CD4-positive, CD25-positive, alpha-beta regulatory T cell (primary cell): ENCODE measurements around the gene AKAP17A. TPM values are rescaled to one million over a fixed set of nuclear protein-coding genes. Genes with fewer than 3 reads are reported as not detected.

Experiments used
- polyA plus RNA-seq, 4 donors: library from polyadenylated mRNA; unstranded; fragments of 300-500 nt; fragmentation: Illumina TruSeq; gene quantifications; one replicate each; pipeline ENCODE4 v1.2.3, GENCODE V29; 2021
- total RNA-seq: library from RNA; stranded (reverse); gene quantifications from one replicate; pipeline ENCODE4 v1.2.3, GENCODE V29; 2022

The AKAP17A gene
- total and polyA plus RNA-seq, 5 donors from 2014 or later, result 11.0 to 108 (median 14.2) TPM

Other genes with a start within 250 kb of the AKAP17A start
- 277 TPM for gene SLC25A6, start 199.5 kb upstream of the AKAP17A start, total RNA-seq
- 100 to 1,000 TPM; 388 to 535 (median 492) TPM for gene SLC25A6, start 199.5 kb upstream of the AKAP17A start, polyA plus RNA-seq
- 47.7 TPM for gene ASMTL, start 138.7 kb upstream of the AKAP17A start, total RNA-seq
- 10 to 100 TPM; 32.1 to 50.1 (median 41.0) TPM for gene ASMTL, start 138.7 kb upstream of the AKAP17A start, polyA plus RNA-seq
- 158 TPM for gene P2RY8, start 54.4 kb upstream of the AKAP17A start, total RNA-seq
- gene P2RY8, start 54.4 kb upstream of the AKAP17A start, polyA plus RNA-seq, result 100 to 1,000 TPM; 189 to 222 (median 207) TPM
- gene ASMT, start 23.5 kb downstream of the AKAP17A start, total RNA-seq, result not detected
- gene ASMT, start 23.5 kb downstream of the AKAP17A start, polyA plus RNA-seq, result under 1 TPM in 3 of 4 donors, not detected in 1; 0.19 to 1.00 (median 0.91) TPM